Neural cell (in vitro differentiated cells): ENCODE data around the gene SNTG2.

Experiments used
- CTCF ChIP-seq: fragments of 450-650 bp; IDR thresholded peaks from 2 replicates; pipeline ENCODE4 v1.5.1; 2014; ENCODE audit warnings: antibody characterized with exemption, mild to moderate bottlenecking, moderate library complexity; ENCODE audit not compliant: poor library complexity, severe bottlenecking
- EZH2 ChIP-seq: fragments of 200-600, 300-800 bp; shearing (Covaris generic), sonication (generic); IDR thresholded peaks from 2 replicates; pipeline ENCODE4 v1.6.1; 2014; ENCODE audit warnings: antibody characterized with exemption, low read length, borderline replicate concordance, mild to moderate bottlenecking; ENCODE audit not compliant: insufficient read depth, poor library complexity, severe bottlenecking
- TAF1 ChIP-seq: IDR thresholded peaks from 2 replicates; pipeline ENCODE4 v1.6.1; 2012; ENCODE audit warnings: low read depth

GRCh38 chr2:1367601-1368000 is 417.0 kb downstream of the SNTG2 start:
- TF ChIP-seq TAF1: no peak
- no peak for TF ChIP-seq CTCF
- no peak for TF ChIP-seq EZH2
